ENCODE measurements around the gene CASKIN2.

CASKIN2 gene

GRCh38 chr17:75498726-75499213 is 16.6 kb downstream of the CASKIN2 start:
- no peak for DNase-seq
- Mint-ChIP-seq H3K4me3 (no peak overlapping the region), H3K27me3 (no peaks in the 10 kb centered on the region), H3K9me3 (no peaks in the 10 kb centered on the region), H3K27ac (no peak overlapping the region), H3K4me1 (no peaks in the 10 kb centered on the region), H3K36me3 (ENCODE audit: low read depth) (peaks cover 2% of the 10 kb centered on the region)
- no peak for ATAC-seq

GRCh38 chr17:75498039-75498725 is 17.2 kb downstream of the CASKIN2 start:
- Mint-ChIP-seq H3K4me1 (no peaks in the 10 kb centered on the region), H3K27ac (no peak overlapping the region), H3K27me3 (no peaks in the 10 kb centered on the region), H3K4me3 (no peak overlapping the region), H3K36me3 (ENCODE audit: low read depth) (peaks cover 2% of the 10 kb centered on the region), H3K9me3 (no peaks in the 10 kb centered on the region)
- no peak for DNase-seq
- no peak for ATAC-seq

DNA sequence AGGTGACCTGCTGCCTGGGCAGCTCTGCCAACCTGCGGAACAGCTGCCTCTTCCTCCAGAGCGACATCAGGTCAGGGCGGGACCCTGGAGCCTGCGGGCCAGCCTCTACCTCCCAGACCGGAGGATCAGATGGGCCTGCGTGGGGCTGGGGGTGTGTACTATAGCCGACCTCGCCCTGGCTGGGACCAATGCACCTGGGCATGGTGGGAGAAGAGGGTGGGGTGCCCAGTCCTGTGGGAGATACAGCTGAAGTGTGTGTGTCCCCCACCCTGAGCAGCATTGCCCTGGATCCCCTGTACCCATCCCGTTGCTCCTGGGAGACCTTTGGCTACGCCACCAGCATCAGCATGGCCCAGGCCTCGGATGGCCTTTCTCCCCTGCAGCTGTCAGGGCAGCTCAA is 19.3 kb downstream of the CASKIN2 start:
- H3K4me3 Mint-ChIP-seq = no peak overlapping the region
- no peak for DNase-seq
- H3K27ac Mint-ChIP-seq = no peak overlapping the region
- H3K27me3 Mint-ChIP-seq = no peaks in the 10 kb centered on the region
- no peaks in the 10 kb centered on the region for H3K4me1 Mint-ChIP-seq
- ATAC-seq = no peak
- H3K36me3 Mint-ChIP-seq (ENCODE audit: low read depth) = peaks cover 2% of the 10 kb centered on the region
- H3K9me3 Mint-ChIP-seq = no peaks in the 10 kb centered on the region

DNA sequence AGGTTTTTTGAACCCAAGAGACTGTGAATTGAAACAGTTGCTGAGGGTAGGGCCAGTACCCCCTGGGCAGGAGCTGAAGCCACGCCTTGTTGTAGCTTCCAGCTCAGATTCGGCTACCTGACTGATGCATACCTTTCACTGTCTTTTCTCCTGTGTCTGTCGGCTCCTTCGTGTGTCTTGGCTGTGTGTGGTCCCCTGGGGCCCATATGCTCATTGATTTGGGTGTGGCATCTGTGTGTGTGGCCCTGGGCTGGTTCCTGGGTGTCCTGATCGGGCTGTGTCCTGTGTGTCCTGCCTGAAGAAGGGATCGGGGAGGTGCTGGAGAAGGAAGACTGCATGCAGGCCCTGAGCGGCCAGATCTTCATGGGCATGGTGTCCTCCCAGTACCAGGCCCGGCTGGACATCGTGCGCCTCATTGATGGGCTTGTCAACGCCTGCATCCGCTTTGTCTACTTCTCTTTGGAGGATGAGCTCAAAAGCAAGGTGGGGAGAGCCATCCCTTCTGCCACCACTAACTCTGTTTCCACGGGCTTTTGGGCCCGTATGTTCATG is 20.9 kb downstream of the CASKIN2 start:
- no peaks in the 10 kb centered on the region for H3K27me3 Mint-ChIP-seq
- H3K27ac Mint-ChIP-seq = no peak overlapping the region
- H3K36me3 Mint-ChIP-seq (ENCODE audit: low read depth) = peaks cover 2% of the 10 kb centered on the region
- no peak for ATAC-seq
- DNase-seq = no peak
- no peaks in the 10 kb centered on the region for H3K9me3 Mint-ChIP-seq
- H3K4me3 Mint-ChIP-seq = no peak overlapping the region
- H3K4me1 Mint-ChIP-seq = no peaks in the 10 kb centered on the region

- DNase-seq (no peak), ATAC-seq (no peak)
- Mint-ChIP-seq H3K36me3 (ENCODE audit: low read depth) (peaks cover 2% of the 10 kb centered on the region), H3K27me3 (no peaks in the 10 kb centered on the region), H3K27ac (no peak overlapping the region), H3K9me3 (no peaks in the 10 kb centered on the region), H3K4me3 (no peak overlapping the region), H3K4me1 (no peaks in the 10 kb centered on the region)
Measured at GRCh38 chr17:75493476-75494129, 21.7 kb downstream of the CASKIN2 start.

- no peak for ATAC-seq
- no peak for DNase-seq
- no peak overlapping the region for H3K27ac Mint-ChIP-seq
- peaks cover 2% of the 10 kb centered on the region for H3K36me3 Mint-ChIP-seq (ENCODE audit: low read depth)
- H3K4me3 Mint-ChIP-seq = no peak overlapping the region
- H3K27me3 Mint-ChIP-seq = no peaks in the 10 kb centered on the region
- H3K9me3 Mint-ChIP-seq = no peaks in the 10 kb centered on the region
- H3K4me1 Mint-ChIP-seq = peaks cover 5% of the 10 kb centered on the region
Measured at GRCh38 chr17:75492555-75493168, 22.7 kb downstream of the CASKIN2 start.

DNA sequence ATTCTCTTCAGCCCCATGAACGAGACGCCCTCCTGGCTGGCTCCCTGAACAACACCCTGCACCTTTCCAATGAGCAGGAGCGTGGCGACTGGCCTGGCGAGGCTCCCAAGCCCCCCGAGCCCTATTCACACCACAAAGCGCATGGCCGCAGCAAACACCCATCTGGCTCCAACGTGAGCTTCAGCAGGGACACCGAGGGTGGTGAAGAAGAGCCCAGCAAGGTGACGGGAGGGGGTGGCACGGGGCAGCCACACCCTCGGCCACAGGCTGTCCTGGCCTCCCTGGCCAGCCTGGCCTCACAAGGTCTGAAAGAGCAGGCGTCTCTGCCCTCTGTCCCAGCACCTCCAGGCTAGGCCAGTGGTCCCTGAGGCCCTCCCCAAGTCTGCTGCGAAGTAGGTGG is 23.7 kb downstream of the CASKIN2 start:
- no peaks in the 10 kb centered on the region for H3K9me3 Mint-ChIP-seq
- no peak overlapping the region for H3K4me3 Mint-ChIP-seq
- ATAC-seq (no peak), DNase-seq (no peak)
- H3K4me1 Mint-ChIP-seq = peaks cover 14% of the 10 kb centered on the region
- H3K27ac Mint-ChIP-seq = no peak overlapping the region
- no peaks in the 10 kb centered on the region for H3K27me3 Mint-ChIP-seq
- H3K36me3 Mint-ChIP-seq (ENCODE audit: low read depth) = peaks cover 3% of the 10 kb centered on the region

DNA sequence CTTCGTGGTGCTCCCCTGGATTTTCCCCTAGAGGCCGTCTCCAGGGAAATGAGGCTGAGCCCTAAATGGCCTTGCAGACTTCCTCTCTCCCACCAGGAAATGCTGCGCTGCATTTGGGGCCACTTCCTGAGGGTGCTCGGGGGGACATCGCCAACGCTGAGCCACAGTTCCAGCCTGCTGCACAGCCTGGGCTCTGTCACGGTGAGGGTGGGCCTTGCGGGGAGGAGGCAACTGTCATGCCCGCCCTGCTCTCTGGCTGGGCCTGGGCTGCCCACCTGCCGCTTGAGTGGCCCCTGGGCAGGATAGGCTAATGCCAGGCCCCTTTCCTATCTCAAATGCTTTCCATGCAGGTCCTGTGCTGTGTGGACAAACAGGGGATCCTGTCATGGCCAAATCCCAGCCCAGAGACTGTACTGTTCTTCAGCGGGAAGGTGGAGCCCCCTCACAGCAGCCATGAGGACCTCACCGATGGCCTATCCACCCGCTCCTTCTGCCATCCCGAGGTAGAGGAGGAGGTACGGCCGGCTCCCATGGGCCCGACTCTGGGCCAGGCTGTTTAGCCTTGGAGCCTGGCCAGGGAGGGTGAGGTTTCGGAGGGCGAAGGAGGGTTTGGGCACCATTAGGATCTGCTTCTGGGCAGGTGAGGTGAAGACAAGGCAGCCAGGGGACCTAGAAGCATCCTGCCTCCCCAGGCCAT is 24.2 kb downstream of the CASKIN2 start:
- H3K27ac Mint-ChIP-seq = no peak overlapping the region
- H3K36me3 Mint-ChIP-seq (ENCODE audit: low read depth) = peaks cover 3% of the 10 kb centered on the region
- no peak overlapping the region for H3K4me3 Mint-ChIP-seq
- DNase-seq = no peak
- ATAC-seq = no peak
- H3K4me1 Mint-ChIP-seq = peaks cover 20% of the 10 kb centered on the region
- no peaks in the 10 kb centered on the region for H3K9me3 Mint-ChIP-seq
- H3K27me3 Mint-ChIP-seq = no peaks in the 10 kb centered on the region

DNA sequence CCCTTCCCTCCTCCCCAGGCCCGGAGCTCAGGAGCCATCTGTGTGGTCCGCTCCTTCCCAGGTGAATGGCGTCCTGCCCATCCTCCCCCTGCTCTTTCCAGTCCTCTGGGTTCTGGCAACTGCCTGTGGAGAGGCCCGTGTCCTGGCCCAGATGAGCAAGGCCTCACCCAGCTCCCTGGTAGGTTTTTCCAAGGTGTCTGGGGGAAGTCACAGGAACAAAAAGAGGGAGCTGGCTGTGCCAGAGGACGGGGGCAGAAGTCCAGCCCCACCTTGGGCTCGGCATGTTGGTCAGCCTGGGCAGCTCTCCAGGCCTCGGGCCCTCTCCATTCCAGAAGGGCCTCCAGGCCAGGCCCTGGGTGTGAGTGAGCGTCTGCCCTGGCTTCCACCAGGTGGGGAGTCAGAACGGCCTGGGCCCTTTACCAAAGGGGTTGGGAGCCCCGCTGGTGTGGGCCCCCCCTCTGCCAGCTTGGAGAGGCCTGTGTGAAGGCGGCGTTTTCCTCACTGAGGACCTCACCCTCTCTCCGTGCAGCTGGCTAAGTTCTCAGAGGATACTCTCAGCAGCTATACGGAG is 25.1 kb downstream of the CASKIN2 start:
- H3K27ac Mint-ChIP-seq = no peak overlapping the region
- no peaks in the 10 kb centered on the region for H3K9me3 Mint-ChIP-seq
- H3K4me1 Mint-ChIP-seq = peaks cover 20% of the 10 kb centered on the region
- peaks cover 3% of the 10 kb centered on the region for H3K36me3 Mint-ChIP-seq (ENCODE audit: low read depth)
- H3K27me3 Mint-ChIP-seq = no peaks in the 10 kb centered on the region
- ATAC-seq = no peak
- H3K4me3 Mint-ChIP-seq = no peak overlapping the region
- DNase-seq = no peak

GRCh38 chr17:75489511-75489955 is 25.8 kb downstream of the CASKIN2 start:
- Mint-ChIP-seq H3K9me3 (no peaks in the 10 kb centered on the region), H3K36me3 (ENCODE audit: low read depth) (peaks cover 3% of the 10 kb centered on the region), H3K27ac (no peak overlapping the region)

DNA sequence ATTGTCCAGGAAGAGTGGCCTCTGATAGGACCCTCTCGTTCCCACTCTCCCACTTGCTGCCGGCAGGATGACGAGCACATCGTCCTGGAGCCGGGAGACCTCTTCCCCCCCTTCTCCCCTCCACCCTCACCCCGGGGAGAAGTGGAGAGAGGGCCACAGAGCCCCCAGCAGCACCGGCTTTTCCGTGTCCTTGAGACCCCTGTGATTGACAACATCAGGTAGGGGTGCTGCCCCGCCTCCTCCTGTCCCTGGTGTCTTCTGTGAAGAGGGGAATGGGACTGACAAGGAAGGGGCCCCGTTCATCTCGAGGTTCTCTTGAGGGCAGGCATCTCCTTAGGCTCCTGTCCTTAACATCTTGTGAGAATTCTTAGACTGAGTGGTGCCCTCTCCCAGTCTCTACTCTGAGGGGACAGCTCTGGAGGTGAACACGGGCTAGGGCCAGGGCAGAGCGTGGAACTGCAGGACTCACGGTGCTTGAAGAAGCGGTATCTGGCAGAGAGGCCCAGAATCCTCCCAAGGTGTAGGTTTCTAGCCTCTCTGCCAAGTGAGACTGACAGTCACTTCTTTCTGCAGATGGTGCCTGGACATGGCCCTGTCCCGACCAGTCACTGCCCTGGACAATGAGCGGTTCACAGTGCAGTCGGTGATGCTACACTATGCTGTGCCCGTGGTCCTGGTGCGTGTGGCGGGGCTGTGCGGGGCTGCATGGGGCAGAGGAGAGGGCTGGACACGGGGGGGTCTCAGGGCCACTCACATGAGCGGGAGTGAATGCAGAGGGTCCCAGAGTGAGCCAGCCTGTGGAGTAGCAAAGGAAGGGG is 26.4 kb downstream of the CASKIN2 start:
- H3K4me3 Mint-ChIP-seq = no peak overlapping the region
- H3K36me3 Mint-ChIP-seq (ENCODE audit: low read depth) = peaks cover 3% of the 10 kb centered on the region
- DNase-seq (no peak), ATAC-seq (no peak)
- peaks cover 20% of the 10 kb centered on the region for H3K4me1 Mint-ChIP-seq
- H3K27me3 Mint-ChIP-seq = no peaks in the 10 kb centered on the region
- H3K9me3 Mint-ChIP-seq = no peaks in the 10 kb centered on the region
- peak overlapping the region; percentile 46 for H3K27ac Mint-ChIP-seq

More at GRCh38 chr17:75489511-75489955, 25.8 kb downstream of the CASKIN2 start:
- no peak for DNase-seq
- H3K4me1 Mint-ChIP-seq = peaks cover 20% of the 10 kb centered on the region
- ATAC-seq = no peak
- no peaks in the 10 kb centered on the region for H3K27me3 Mint-ChIP-seq
- no peak overlapping the region for H3K4me3 Mint-ChIP-seq

GRCh38 chr17:75487351-75488070 is 27.8 kb downstream of the CASKIN2 start:
- no peaks in the 10 kb centered on the region for H3K27me3 Mint-ChIP-seq
- H3K9me3 Mint-ChIP-seq = no peaks in the 10 kb centered on the region
- peaks cover 20% of the 10 kb centered on the region for H3K4me1 Mint-ChIP-seq
- peak overlapping the region; percentile 57 for H3K4me3 Mint-ChIP-seq
- peak overlapping the region; percentile 98 for H3K27ac Mint-ChIP-seq
- ATAC-seq (peak; percentile 71), DNase-seq (peak; percentile 46)
- peaks cover 3% of the 10 kb centered on the region for H3K36me3 Mint-ChIP-seq (ENCODE audit: low read depth)

DNA sequence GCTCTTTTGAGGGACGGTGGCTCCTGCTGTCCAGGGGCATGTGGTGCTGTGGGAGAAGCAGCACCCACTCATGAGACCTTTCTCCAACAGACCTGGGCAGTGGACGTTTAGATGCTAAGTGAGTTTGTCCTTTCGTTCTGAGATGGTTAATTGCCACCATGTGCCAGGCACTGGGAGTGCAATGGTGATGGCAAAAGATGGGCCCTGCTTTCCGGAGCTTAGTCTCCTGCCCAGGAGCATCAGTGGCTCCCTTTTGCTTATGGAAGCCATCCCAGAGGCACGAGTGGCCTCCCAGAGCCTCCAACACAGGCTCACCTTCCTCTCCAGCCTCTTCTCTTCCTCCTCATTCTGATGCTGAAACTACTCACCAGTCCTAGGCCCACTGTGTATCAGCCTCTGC is 28.4 kb downstream of the CASKIN2 start:
- Mint-ChIP-seq H3K9me3 (no peaks in the 10 kb centered on the region), H3K27ac (peak overlapping the region; percentile 98), H3K4me1 (peaks cover 20% of the 10 kb centered on the region), H3K27me3 (no peaks in the 10 kb centered on the region), H3K4me3 (no peak overlapping the region), H3K36me3 (ENCODE audit: low read depth) (peaks cover 3% of the 10 kb centered on the region)
- no peak for DNase-seq
- ATAC-seq = no peak
